ENCODE measurements around the gene CHRDL2.

GRCh38 chr11:74755395-74755995 lies 24.3 kb upstream of the CHRDL2 start:
- TF ChIP-seq PBX3 (CRISPR knock-in tag; IDR thresholded peaks at IDR 0.05): no peak
- no peak for TF ChIP-seq PATZ1 (tag by site-specific recombination; IDR thresholded peaks at IDR 0.05)
- TF ChIP-seq CTCF (tag by site-specific recombination; IDR thresholded peaks at IDR 0.05): no peak
- no peak for TF ChIP-seq MEIS1 (CRISPR knock-in tag; IDR thresholded peaks at IDR 0.05; ENCODE audit: borderline replicate concordance)
- no peak for TF ChIP-seq ZNF24 (tag by site-specific recombination; IDR thresholded peaks at IDR 0.05)
- no peak for TF ChIP-seq ZNF16 (tag by site-specific recombination; IDR thresholded peaks at IDR 0.05; ENCODE audit: low read depth)
- TF ChIP-seq ELK4 (IDR thresholded peaks at IDR 0.05; ENCODE audit: borderline replicate concordance, low read depth, low read length): no peak
- TF ChIP-seq ZNF654 (tag by site-specific recombination; IDR thresholded peaks at IDR 0.05; ENCODE audit: low read depth): no peak
- TF ChIP-seq ZNF768 (tag by site-specific recombination; IDR thresholded peaks at IDR 0.05): no peak
- no peak for TF ChIP-seq ZNF501 (tag by site-specific recombination; IDR thresholded peaks at IDR 0.05)
